ENCODE measurements around the gene COL4A2. TPM values are rescaled to one million over a fixed set of nuclear protein-coding genes. Genes with fewer than 3 reads are reported as not detected.

The COL4A2 gene
- total RNA-seq, 1 experiment from 2014 or later: 1.6 TPM

DNA sequence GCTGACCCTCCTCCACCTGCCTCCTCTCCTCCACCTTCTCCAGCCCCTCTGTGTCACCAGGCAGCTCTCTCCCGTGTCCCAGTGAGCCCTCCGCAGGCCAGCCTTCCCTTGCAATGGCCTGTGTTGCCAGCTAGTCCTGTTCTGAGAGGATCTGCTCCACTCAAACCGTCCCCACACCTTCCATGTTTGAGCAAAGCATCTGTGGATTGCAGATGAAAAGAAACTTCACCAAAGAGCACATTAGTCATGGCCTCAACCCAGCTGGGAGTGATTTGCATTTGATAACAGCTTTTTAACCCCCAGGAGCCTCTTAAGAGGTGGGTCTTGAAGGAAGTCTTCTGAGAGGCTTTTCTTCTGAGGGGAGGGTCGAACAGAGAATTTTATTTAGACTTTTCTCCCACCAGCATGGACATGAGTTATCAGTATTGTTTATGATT, 72.8 kb downstream of the COL4A2 start:
- Histone ChIP-seq H3K4me3 (replicated peaks in 1 of 2; ENCODE audit: low read depth in 1 of 2, low read length in 2 of 2) (no peak overlapping the region), H2AFZ (ENCODE audit: low read depth, low read length, poor library complexity, severe bottlenecking) (no peak overlapping the region), H3K9me2 (ENCODE audit: insufficient read depth) (no peaks in the 10 kb centered on the region), H3K79me2 (ENCODE audit: insufficient read depth, low read length) (no peaks in the 10 kb centered on the region), H3K27me3 (ENCODE audit: insufficient read depth, low read length) (peaks cover 14% of the 10 kb centered on the region; the same call in 1 of the 2 replicates), H3K27ac (ENCODE audit: low read depth, low read length) (no peak overlapping the region), H3K9ac (ENCODE audit: low read length) (no peak overlapping the region), H3K9me3 (ENCODE audit: control insufficient read depth in 1 of 2, insufficient read depth in 1 of 2, low read depth in 1 of 2, low read length in 2 of 2) (no peaks in the 10 kb centered on the region), H4K20me1 (ENCODE audit: insufficient read depth) (no peaks in the 10 kb centered on the region), H3K4me2 (ENCODE audit: low read length) (no peak overlapping the region), H3K36me3 (ENCODE audit: control insufficient read depth in 1 of 2, insufficient read depth in 2 of 2, low read length in 2 of 2) (no peaks in the 10 kb centered on the region), H3K4me1 (ENCODE audit: control insufficient read depth in 1 of 2, insufficient read depth in 2 of 2, low read length in 2 of 2) (0 out of 4 replicates have a peak, but pooled peaks cover 0 to 4% of the 10 kb centered on the region in 2 experiments)
- RAD21 ChIA-PET (ENCODE audit: low non-redundant PET in 1 of 2, low total read pairs in 2 of 2, uncharacterized antibody in 2 of 2, unreplicated experiment in 2 of 2): no interaction called here
- no TSS peak for BruUV-seq (replicated peaks)
- ATAC-seq (no peak), DNase-seq (ENCODE audit: low read depth, low spot score) (no peak)
- POLR2A ChIA-PET: no interaction called here
- intact Hi-C loops (cut with micrococcal nuclease): no loop called here
- TF ChIP-seq SP1 (IDR thresholded peaks at IDR 0.05; ENCODE audit: low read depth) (no peak), SRF (IDR thresholded peaks at IDR 0.05; ENCODE audit: low read depth) (no peak), ATF3 (IDR thresholded peaks at IDR 0.05) (no peak), FOSL1 (IDR thresholded peaks at IDR 0.05; ENCODE audit: low read depth) (no peak), YY1 (IDR thresholded peaks at IDR 0.05; ENCODE audit: extremely low read depth, insufficient replicate concordance, low read depth, low read length) (no peak), EGR1 (IDR thresholded peaks at IDR 0.05; ENCODE audit: low read depth) (no peak), JUND (IDR thresholded peaks at IDR 0.05) (no peak), POLR2A (IDR thresholded peaks at IDR 0.05; ENCODE audit: borderline replicate concordance, extremely low read depth, insufficient read depth, insufficient read length) (no peak), TCF7L2 (IDR thresholded peaks at IDR 0.05; ENCODE audit: borderline replicate concordance, extremely low read depth, insufficient read depth, insufficient read length) (no peak), EZH2 (IDR thresholded peaks at IDR 0.05) (no peak), ZBTB33 (IDR thresholded peaks at IDR 0.05; ENCODE audit: extremely low read depth, insufficient replicate concordance, low read length) (no peak), EZH2phosphoT487 (IDR thresholded peaks at IDR 0.05; ENCODE audit: borderline replicate concordance) (no peak), REST (IDR thresholded peaks at IDR 0.05; ENCODE audit: low read depth) (no peak), CEBPB (IDR thresholded peaks at IDR 0.05; ENCODE audit: low read depth) (no peak), ELF1 (IDR thresholded peaks at IDR 0.05; ENCODE audit: borderline replicate concordance, low read depth) (no peak), SIN3A (IDR thresholded peaks at IDR 0.05; ENCODE audit: low read depth) (no peak), RAD21 (IDR thresholded peaks at IDR 0.05; ENCODE audit: low read depth) (no peak), CBX3 (IDR thresholded peaks at IDR 0.05; ENCODE audit: low read depth) (no peak)
- TF ChIP-seq, protein P1, sequence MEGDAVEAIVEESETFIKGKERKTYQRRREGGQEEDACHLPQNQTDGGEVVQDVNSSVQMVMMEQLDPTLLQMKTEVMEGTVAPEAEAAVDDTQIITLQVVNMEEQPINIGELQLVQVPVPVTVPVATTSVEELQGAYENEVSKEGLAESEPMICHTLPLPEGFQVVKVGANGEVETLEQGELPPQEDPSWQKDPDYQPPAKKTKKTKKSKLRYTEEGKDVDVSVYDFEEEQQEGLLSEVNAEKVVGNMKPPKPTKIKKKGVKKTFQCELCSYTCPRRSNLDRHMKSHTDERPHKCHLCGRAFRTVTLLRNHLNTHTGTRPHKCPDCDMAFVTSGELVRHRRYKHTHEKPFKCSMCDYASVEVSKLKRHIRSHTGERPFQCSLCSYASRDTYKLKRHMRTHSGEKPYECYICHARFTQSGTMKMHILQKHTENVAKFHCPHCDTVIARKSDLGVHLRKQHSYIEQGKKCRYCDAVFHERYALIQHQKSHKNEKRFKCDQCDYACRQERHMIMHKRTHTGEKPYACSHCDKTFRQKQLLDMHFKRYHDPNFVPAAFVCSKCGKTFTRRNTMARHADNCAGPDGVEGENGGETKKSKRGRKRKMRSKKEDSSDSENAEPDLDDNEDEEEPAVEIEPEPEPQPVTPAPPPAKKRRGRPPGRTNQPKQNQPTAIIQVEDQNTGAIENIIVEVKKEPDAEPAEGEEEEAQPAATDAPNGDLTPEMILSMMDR (IDR thresholded peaks at IDR 0.05 in 2 of 3, conservative IDR thresholded peaks at IDR 0.05 in 1 of 3; ENCODE audit: borderline replicate concordance in 1 of 3, insufficient read depth in 1 of 3, low read depth in 2 of 3, low read length in 2 of 3): no peak
- TF ChIP-seq, protein P2, sequence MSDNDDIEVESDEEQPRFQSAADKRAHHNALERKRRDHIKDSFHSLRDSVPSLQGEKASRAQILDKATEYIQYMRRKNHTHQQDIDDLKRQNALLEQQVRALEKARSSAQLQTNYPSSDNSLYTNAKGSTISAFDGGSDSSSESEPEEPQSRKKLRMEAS (IDR thresholded peaks at IDR 0.05): no peak
- CTCF ChIA-PET: no interaction called here
